Upper lobe of right lung (tissue), 1 donor: Measurements from ENCODE around the gene P2RY14. TPM values are rescaled to one million over a fixed set of nuclear protein-coding genes. Genes with fewer than 3 reads are reported as not detected.

ENCODE experiments used
- ATAC-seq: fragments of 200-7000 bp; cut with Tn5 transposase; one replicate; pipeline ENCODE4 v1.9.1; 2020; ENCODE audit warnings: mild to moderate bottlenecking, moderate library complexity
- DNase-seq: peaks from one replicate; pipeline ENCODE4 v3.0.0-alpha.2; 2020
- H3K27ac ChIP-seq: fragments of 200-600 bp; one replicate; pipeline ENCODE4 v1.8.0; 2022
- H3K27me3 ChIP-seq: fragments of 200-600 bp; one replicate; pipeline ENCODE4 v1.8.0; 2022; ENCODE audit warnings: mild to moderate bottlenecking
- H3K36me3 ChIP-seq: fragments of 200-600 bp; one replicate; pipeline ENCODE4 v1.8.0; 2022
- H3K4me1 ChIP-seq: fragments of 200-600 bp; one replicate; pipeline ENCODE4 v1.8.0; 2022
- H3K4me3 ChIP-seq: fragments of 200-600 bp; one replicate; pipeline ENCODE4 v1.8.0; 2022; ENCODE audit warnings: mild to moderate bottlenecking
- H3K9me3 ChIP-seq: fragments of 200-600 bp; one replicate; pipeline ENCODE4 v1.8.0; 2022
- intact Hi-C: fragments of 100-400 bp; cut with DNase I; formaldehyde crosslinking; loops from one replicate; pipeline ENCODE4 v1.11.0; 2022
- total RNA-seq: library from RNA; stranded (reverse); fragmentation: NEBNext Ultra II Directional; extraction: Animal tissue kit (Norgen Biotek cat#: 25700); gene quantifications from one replicate; pipeline ENCODE4 v1.2.1, GENCODE V29; 2021
- TF ChIP-seq, protein P1 (sequence below): fragments of 200-600 bp; IDR thresholded peaks from one replicate; pipeline ENCODE4 v1.8.0; 2022; ENCODE audit warnings: antibody characterized with exemption
- donor health status: DM: no; HTN: yes; CAD: no; lungs with severe emphysema.

Gene P2RY14
- total RNA-seq, 1 donor from 2014 or later: 7.2 TPM

DNA sequence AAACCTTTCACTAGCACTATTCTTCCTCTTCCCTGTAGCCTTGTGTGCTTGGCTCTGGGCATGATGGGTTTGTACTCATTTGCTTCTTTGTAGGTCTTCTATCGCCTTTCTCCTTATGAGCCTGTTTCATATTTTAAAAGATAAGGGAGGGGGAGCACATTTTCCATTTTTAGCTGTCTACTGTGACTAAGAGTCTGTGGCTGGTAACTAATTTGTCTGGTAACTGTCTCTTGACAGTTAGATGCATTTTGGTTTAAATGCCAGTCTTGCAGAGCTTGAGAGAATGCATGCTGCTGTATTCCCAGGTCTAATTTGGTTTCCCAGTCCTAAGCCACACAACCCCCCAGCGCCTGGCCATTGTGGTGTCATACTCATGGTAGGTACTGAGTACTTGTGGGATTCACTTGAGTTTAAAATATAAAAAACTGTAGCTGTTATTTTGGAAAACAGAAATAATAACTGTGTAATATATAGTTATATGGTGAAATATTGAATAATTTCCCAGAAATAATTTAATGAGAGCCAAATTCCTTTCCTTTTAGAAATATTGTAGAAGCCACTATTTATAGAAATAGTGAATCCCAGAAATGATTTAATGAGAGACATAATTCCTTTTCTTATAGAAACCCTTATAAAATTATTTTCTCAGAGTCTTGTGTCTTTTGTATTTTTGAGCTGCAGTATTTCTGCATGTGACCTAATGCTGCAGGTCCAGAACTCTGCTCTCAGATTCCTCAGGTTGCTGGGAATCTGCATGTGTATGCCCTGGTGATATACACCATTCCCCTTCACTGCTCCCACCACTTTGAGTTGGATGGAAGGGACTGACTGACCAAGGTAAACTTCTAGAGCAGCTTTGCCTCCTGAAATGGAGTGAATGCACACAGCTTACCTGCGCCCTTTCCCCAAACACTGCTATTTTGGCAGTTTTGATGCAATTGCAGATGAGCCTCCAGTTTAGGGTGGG lies 61.4 kb downstream of the P2RY14 start:
- DNase-seq (no peak), ATAC-seq (no peak)
- H3K4me3 ChIP-seq: no peak overlapping the region
- no peak overlapping the region for H3K27ac ChIP-seq
- intact Hi-C loops: no loop called here
- H3K4me1 ChIP-seq: no peaks in the 10 kb centered on the region
- TF ChIP-seq, protein P1, sequence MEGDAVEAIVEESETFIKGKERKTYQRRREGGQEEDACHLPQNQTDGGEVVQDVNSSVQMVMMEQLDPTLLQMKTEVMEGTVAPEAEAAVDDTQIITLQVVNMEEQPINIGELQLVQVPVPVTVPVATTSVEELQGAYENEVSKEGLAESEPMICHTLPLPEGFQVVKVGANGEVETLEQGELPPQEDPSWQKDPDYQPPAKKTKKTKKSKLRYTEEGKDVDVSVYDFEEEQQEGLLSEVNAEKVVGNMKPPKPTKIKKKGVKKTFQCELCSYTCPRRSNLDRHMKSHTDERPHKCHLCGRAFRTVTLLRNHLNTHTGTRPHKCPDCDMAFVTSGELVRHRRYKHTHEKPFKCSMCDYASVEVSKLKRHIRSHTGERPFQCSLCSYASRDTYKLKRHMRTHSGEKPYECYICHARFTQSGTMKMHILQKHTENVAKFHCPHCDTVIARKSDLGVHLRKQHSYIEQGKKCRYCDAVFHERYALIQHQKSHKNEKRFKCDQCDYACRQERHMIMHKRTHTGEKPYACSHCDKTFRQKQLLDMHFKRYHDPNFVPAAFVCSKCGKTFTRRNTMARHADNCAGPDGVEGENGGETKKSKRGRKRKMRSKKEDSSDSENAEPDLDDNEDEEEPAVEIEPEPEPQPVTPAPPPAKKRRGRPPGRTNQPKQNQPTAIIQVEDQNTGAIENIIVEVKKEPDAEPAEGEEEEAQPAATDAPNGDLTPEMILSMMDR: no peak
- H3K36me3 ChIP-seq: no peaks in the 10 kb centered on the region
- H3K27me3 ChIP-seq: no peaks in the 10 kb centered on the region
- no peaks in the 10 kb centered on the region for H3K9me3 ChIP-seq

DNA sequence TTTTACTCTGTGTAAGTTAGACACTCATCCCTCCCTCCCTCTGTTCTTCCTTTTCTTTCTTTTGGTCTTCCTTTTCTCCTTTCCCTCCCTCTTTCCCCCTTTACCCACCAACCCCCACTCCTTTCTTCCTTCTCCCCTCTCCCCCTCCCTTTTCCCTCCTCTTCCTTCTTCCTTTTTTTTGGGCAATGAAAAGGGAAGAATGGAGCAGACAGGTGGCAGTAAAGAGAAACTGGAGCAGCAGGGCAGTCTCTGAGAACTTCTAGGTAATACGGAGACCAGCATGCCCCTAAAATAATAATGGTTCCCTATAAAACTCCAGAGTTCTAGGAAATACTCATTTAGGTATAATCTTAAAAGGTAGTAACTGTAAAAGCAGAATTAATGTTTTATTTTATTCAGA lies 63.9 kb downstream of the P2RY14 start:
- Histone ChIP-seq H3K27me3 (no peaks in the 10 kb centered on the region), H3K4me1 (no peaks in the 10 kb centered on the region), H3K27ac (no peak overlapping the region), H3K9me3 (no peaks in the 10 kb centered on the region), H3K36me3 (no peaks in the 10 kb centered on the region), H3K4me3 (no peak overlapping the region)
- intact Hi-C loops: no loop called here
- TF ChIP-seq, protein P1: no peak
- no peak for DNase-seq
- ATAC-seq: no peak

DNA sequence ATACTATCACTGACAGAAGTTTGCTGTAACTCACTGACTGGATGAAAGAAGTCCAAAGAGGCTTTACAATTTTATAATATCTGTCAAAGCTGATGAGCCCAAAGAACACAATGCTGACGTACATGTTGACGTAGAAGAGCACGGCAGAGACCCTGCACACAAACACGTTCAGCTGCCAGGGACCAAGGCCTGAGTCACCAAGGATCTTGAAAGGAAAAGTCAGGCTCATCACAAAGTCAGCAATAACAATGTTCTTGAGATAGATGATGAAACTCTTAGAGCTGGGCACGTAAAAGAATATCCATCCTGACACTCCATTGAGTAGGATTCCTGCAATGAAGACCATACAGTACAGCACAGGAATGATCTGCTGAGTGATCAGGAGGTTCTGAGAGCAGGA lies 64.5 kb downstream of the P2RY14 start:
- no peak for ATAC-seq
- DNase-seq: no peak
- Histone ChIP-seq H3K9me3 (no peaks in the 10 kb centered on the region), H3K4me1 (no peaks in the 10 kb centered on the region), H3K4me3 (no peak overlapping the region), H3K27me3 (no peaks in the 10 kb centered on the region), H3K27ac (no peak overlapping the region), H3K36me3 (no peaks in the 10 kb centered on the region)
- TF ChIP-seq, protein P1: no peak
- intact Hi-C loops: no loop called here

DNA sequence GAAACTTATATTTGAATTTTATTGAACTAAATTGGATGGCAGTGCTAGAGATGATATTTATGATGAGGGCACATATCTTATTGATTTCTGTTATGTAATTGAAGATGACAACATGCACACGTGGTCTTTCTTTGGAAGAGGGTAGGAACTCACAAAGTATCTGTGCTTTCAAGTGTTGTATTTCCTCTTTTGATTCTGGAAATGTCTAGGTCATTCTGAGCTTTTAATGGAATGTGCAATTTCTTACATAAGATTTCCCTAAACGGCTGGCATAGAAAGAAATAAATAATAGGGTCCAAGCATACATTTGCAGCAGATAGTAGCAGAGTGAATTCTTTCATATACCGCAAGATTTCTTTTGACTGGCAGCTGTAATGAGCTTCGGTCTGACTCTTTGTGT lies 65.2 kb downstream of the P2RY14 start:
- TF ChIP-seq, protein P1: no peak
- no peaks in the 10 kb centered on the region for H3K9me3 ChIP-seq
- H3K27ac ChIP-seq: no peak overlapping the region
- H3K27me3 ChIP-seq: no peaks in the 10 kb centered on the region
- H3K36me3 ChIP-seq: no peaks in the 10 kb centered on the region
- DNase-seq (no peak), ATAC-seq (no peak)
- no peaks in the 10 kb centered on the region for H3K4me1 ChIP-seq
- intact Hi-C loops: no loop called here
- no peak overlapping the region for H3K4me3 ChIP-seq

DNA sequence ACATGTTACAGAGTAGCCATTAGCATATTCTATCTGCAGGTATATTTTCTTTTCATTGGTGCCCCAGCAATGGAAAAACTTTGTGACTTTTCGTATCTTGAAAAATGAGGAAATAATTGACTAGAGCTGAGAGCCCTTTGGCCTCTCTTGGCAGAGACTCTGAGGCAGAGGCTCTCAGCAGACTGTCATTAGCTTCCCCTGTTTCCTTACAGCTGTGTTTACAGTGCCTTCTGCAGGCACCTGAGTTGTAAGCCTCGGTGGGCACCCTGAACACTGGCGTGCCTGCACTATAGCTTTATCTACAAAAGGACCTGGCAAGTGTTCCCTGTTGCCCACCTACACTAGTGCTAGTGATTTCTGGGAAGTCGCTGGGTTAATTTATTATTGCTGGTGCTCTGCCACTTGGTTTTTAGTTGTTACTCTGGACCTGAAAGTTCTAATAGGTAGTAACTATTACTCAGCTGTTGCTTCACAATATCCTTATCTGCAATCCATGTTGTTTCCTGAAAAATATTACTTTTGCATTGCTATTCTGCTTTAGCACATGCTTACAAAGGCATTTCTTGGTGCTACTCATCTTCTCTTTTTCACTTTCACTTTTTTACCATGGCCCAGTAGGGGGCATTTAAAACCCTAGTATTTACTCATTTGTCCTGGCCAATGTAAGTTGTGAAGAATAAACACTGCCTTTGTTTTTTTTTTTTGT lies 67.5 kb downstream of the P2RY14 start:
- Histone ChIP-seq H3K4me1 (no peaks in the 10 kb centered on the region), H3K4me3 (no peak overlapping the region), H3K9me3 (no peaks in the 10 kb centered on the region), H3K27ac (no peak overlapping the region), H3K27me3 (no peaks in the 10 kb centered on the region), H3K36me3 (no peaks in the 10 kb centered on the region)
- TF ChIP-seq, protein P1: no peak
- intact Hi-C loops: no loop called here
- ATAC-seq (peak; percentile 66), DNase-seq (no peak)
